ENCODE results near the gene SLC46A3. TPM values are rescaled to one million over a fixed set of nuclear protein-coding genes. Genes with fewer than 3 reads are reported as not detected.

The SLC46A3 gene
- total RNA-seq, 4 donors from 2014 or later, result 6.5 to 12.0 (median 9.0) TPM

- Histone ChIP-seq H3K36me3 (peaks cover 0 to 34% (median 0%) of the 10 kb centered on the region in 3 donors), H3K9me3 (no peaks in the 10 kb centered on the region), H3K4me3 (peak overlapping the region; percentile 69 to 96 (median 84)), H3K27me3 (no peaks in the 10 kb centered on the region), H3K4me1 (peaks cover 3 to 69% (median 29%) of the 10 kb centered on the region in 4 donors), H3K27ac (peak overlapping the region; percentile 84 to 98 (median 94))
- TF ChIP-seq POLR2A (IDR thresholded peaks at IDR 0.05), result no peak
- TF ChIP-seq, protein P1, sequence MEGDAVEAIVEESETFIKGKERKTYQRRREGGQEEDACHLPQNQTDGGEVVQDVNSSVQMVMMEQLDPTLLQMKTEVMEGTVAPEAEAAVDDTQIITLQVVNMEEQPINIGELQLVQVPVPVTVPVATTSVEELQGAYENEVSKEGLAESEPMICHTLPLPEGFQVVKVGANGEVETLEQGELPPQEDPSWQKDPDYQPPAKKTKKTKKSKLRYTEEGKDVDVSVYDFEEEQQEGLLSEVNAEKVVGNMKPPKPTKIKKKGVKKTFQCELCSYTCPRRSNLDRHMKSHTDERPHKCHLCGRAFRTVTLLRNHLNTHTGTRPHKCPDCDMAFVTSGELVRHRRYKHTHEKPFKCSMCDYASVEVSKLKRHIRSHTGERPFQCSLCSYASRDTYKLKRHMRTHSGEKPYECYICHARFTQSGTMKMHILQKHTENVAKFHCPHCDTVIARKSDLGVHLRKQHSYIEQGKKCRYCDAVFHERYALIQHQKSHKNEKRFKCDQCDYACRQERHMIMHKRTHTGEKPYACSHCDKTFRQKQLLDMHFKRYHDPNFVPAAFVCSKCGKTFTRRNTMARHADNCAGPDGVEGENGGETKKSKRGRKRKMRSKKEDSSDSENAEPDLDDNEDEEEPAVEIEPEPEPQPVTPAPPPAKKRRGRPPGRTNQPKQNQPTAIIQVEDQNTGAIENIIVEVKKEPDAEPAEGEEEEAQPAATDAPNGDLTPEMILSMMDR (IDR thresholded peaks at IDR 0.05), result no peak
- TF ChIP-seq EP300 (IDR thresholded peaks at IDR 0.05), result no peak
- DNase-seq (ENCODE audit: low spot score in 2 of 2), result no peak
- WGBS, 2 donors, result 17 to 20% methylated on average over 4 of the region's 4 CpGs
Observed at GRCh38 chr13:28659621-28659970, 59.2 kb downstream of the SLC46A3 start.

DNA sequence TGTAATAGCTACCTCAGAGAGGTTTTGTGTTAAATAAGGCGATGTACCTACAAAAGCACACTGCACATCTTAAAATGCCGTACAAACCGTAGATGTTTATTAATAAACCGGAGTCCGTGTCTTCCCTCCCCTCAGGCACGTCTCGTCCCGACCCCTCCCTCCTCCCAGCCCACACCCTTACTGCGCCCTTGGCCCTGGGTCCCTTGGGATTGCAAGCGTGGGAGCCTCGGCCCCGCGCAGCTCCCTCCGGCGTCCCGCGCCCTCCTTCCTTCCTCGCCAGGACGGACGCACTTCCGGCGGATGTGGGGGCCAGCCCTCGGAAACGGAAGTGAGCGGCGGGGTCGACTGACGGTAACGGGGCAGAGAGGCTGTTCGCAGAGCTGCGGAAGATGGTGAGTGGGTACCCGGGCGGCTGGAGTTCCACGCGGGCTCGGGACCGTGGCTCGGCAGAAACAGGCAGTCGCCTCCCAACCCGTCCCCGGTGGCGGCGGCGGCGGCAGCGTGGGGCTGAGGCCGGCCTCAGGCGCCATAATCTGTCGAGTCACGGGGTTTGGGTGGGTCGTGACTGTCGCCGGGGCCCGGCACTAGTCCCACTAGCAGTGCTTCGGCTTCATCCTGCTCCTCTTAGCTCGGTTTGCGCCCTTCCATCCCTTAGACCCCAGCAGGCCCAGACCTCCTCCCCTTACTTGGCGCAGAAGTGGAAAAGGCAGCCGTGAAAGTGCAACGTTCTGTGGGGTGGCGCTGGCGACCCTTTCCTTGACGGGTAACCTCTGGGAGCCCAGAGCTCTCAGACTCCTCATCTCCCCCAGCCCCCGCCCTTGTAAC is 59.8 kb downstream of the SLC46A3 start, which contains the start of gene POMP:
POMP (plus strand) TSS at position 335 of the 825 bp plus-strand sequence; CDS start at position 390, 55 bp downstream.
- 0 to 1% methylated on average over 38 to 59 of the region's 64 CpGs for WGBS, 2 donors
- peaks cover 0 to 28% (median 0%) of the 10 kb centered on the region in 3 donors for H3K36me3 ChIP-seq
- TF ChIP-seq, protein P1 (IDR thresholded peaks at IDR 0.05), result peak in 2 of 5 experiments; percentile 24 to 29
- TF ChIP-seq POLR2A (IDR thresholded peaks at IDR 0.05) (peak; percentile 96 to 97), EP300 (IDR thresholded peaks at IDR 0.05) (peak; percentile 97 to 100)
- peaks cover 3 to 71% (median 29%) of the 10 kb centered on the region in 4 donors for H3K4me1 ChIP-seq
- peak; percentile 87 to 90 for DNase-seq (ENCODE audit: low spot score in 2 of 2)
- H3K9me3 ChIP-seq, result no peaks in the 10 kb centered on the region
- H3K27me3 ChIP-seq, result no peaks in the 10 kb centered on the region
- H3K4me3 ChIP-seq, result peak within 1 kb of the TSS; percentile 69 to 96 (median 84)
- peak within 1 kb of the TSS; percentile 84 to 98 (median 94) for H3K27ac ChIP-seq

DNA sequence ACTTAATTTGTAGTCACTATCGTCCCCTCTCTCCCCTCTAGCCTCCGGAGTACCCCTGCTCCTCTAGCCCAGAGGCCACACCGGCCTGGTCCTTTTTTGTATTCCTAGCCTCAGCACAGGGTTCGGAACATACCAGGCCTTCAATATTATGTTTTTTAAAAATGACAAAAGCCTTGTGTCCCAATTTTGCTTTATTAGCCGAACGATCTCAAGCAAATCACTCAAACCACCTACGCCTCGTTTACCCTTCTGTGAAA is 60.3 kb downstream of the SLC46A3 start:
- no peak for TF ChIP-seq POLR2A (IDR thresholded peaks at IDR 0.05)
- TF ChIP-seq EP300 (IDR thresholded peaks at IDR 0.05), result no peak
- TF ChIP-seq, protein P1 (IDR thresholded peaks at IDR 0.05), result no peak
- peak overlapping the region; percentile 69 to 96 (median 84) for H3K4me3 ChIP-seq
- H3K27ac ChIP-seq, result peak overlapping the region; percentile 84 to 98 (median 94)
- peaks cover 0 to 23% (median 0%) of the 10 kb centered on the region in 3 donors for H3K36me3 ChIP-seq
- WGBS, 2 donors, result 1% methylated on average over 8 of the region's 8 CpGs
- no peak for DNase-seq (ENCODE audit: low spot score in 2 of 2)
- no peaks in the 10 kb centered on the region for H3K9me3 ChIP-seq
- no peaks in the 10 kb centered on the region for H3K27me3 ChIP-seq
- H3K4me1 ChIP-seq, result peaks cover 3 to 67% (median 29%) of the 10 kb centered on the region in 4 donors

GRCh38 chr13:28657784-28658538 is 60.8 kb downstream of the SLC46A3 start:
- peak overlapping the region; percentile 84 to 98 (median 94) for H3K27ac ChIP-seq
- TF ChIP-seq EP300 (IDR thresholded peaks at IDR 0.05) (no peak), POLR2A (IDR thresholded peaks at IDR 0.05) (no peak)
- TF ChIP-seq, protein P1 (IDR thresholded peaks at IDR 0.05), result peak in 2 of 5 experiments; percentile 11 to 19
- no peak for DNase-seq (ENCODE audit: low spot score in 2 of 2)
- H3K4me1 ChIP-seq, result peaks cover 3 to 62% (median 29%) of the 10 kb centered on the region in 4 donors
- peaks cover 0 to 18% (median 0%) of the 10 kb centered on the region in 3 donors for H3K36me3 ChIP-seq
- 29 to 30% methylated on average over 12 of the region's 12 CpGs for WGBS, 2 donors
- H3K9me3 ChIP-seq, result no peaks in the 10 kb centered on the region
- no peaks in the 10 kb centered on the region for H3K27me3 ChIP-seq
- peak overlapping the region; percentile 69 to 96 (median 84) for H3K4me3 ChIP-seq
